Vagina (tissue), 2 donors: Measurements from ENCODE around the gene DAZAP1. TPM values are rescaled to one million over a fixed set of nuclear protein-coding genes. Genes with fewer than 3 reads are reported as not detected.

Experiments used
- DNase-seq, 2 donors: peaks; one replicate each; pipeline ENCODE4 v3.0.0-alpha.2; 2017; ENCODE audit errors: extremely low spot score in 2 of 2
- H3K27ac ChIP-seq: fragments of 200-600 bp; sonication (generic); one replicate; pipeline ENCODE4 v1.5.1; 2019
- H3K27me3 ChIP-seq: fragments of 200-600 bp; sonication (generic); one replicate; pipeline ENCODE4 v1.5.1; 2019
- H3K36me3 ChIP-seq, 2 donors: fragments of 200-600 bp; sonication (generic); one replicate each; pipeline ENCODE4 v1.5.1; 2017 to 2019
- H3K4me1 ChIP-seq: fragments of 200-600 bp; sonication (generic); one replicate; pipeline ENCODE4 v1.5.1; 2019
- H3K4me3 ChIP-seq, 2 donors: fragments of 200-600 bp; sonication (generic); 1 replicate in 1 of 2; 2 replicates in 1 of 2; pipeline ENCODE4 v1.5.1; 2016 to 2019
- H3K9me3 ChIP-seq: fragments of 200-600 bp; sonication (generic); one replicate; pipeline ENCODE4 v1.5.1; 2019
- POLR2A ChIP-seq, 2 donors: fragments of 450-650 bp; IDR thresholded peaks; one replicate each; pipeline ENCODE4 v1.6.1; 2017; ENCODE audit warnings: antibody characterized with exemption in 2 of 2, mild to moderate bottlenecking in 2 of 2, moderate library complexity in 2 of 2
- POLR2AphosphoS5 ChIP-seq, 2 donors: sonication (generic); formaldehyde crosslinking; IDR thresholded peaks; one replicate each; pipeline ENCODE4 v1.9.0; 2017; ENCODE audit warnings: antibody characterized with exemption in 2 of 2, mild to moderate bottlenecking in 2 of 2, low read depth in 1 of 2; ENCODE audit not compliant: insufficient read depth in 1 of 2
- intact Hi-C: fragments of 100-400 bp; cut with DNase I; formaldehyde crosslinking; loops from one replicate; pipeline ENCODE4 v1.15.1; 2023
- total RNA-seq: library from RNA; depleted of rRNA; stranded (reverse); fragments of >200 nt; gene quantifications from one replicate; pipeline ENCODE4 v1.2.3, GENCODE V29; 2016
- TF ChIP-seq, protein P1 (sequence below), 3 experiments: fragments of 450-650 bp in 2 of 3; fragments of 200-600 bp in 1 of 3; sonication (generic) in 1 of 3; IDR thresholded peaks; one replicate each; pipeline ENCODE4 v1.5.1; 2017 to 2019; ENCODE audit warnings: antibody characterized with exemption in 3 of 3, mild to moderate bottlenecking in 2 of 3, moderate library complexity in 2 of 3

Gene DAZAP1
- total RNA-seq, 1 donor from 2014 or later: 29.7 TPM

DNA sequence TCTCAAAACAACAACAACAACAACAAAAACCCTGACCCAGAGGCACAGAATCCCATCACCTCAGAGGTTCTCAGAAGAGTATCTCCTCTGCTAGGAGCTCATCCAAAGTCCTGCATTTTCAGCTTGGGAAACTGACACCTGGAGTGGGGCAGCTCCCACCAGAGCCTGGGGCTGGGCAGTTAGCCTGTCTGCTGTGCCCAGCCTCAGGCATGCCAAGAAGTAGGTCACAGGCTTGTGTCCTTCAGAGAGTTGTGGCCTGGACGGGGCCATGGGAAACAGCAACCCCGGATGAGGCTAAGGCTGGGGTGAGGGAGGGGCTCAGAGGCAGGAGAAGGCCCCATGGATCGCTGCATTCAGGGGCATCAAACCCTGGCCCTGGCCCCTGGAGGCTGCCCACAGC, 21.6 kb upstream of the DAZAP1 start:
- H3K4me1 ChIP-seq: peaks cover 40% of the 10 kb centered on the region

DNA sequence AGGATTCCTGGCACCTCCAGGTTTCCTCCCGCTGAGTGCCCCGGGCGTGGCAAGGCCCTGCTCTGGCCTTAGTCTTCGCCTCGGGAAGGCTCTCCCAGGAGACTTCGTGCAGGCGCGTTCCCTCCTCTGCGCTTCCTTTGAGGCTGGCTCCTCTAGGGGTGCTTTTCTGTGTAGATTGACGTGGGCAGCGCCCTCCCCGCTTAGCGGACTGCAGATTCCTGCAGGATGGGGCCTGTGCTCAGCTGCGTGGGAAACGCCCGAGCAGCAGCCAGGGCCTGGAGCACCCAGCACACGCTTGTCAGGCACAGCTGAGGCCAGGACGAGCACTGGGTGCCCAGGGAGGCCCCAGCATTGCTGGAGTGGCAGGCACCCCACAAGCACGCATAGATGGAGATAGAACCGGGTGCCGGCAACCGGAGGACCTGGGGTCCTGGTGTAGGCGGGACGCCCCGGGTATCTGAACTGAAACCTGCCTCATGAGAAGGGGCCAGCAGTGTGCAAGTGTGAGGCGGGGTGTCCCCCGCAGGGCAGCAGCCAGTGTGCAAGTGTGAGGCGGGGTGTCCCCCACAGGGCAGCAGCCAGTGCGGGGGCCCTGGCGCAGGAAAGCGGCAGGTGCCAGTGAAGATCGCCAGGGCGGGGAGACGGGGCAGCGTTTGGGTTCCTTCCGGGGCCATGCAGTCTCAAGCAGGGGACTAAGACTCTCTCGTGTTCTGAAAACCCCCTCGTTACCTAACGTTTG, 20.3 kb upstream of the DAZAP1 start:
- no peak for TF ChIP-seq POLR2A (IDR thresholded peaks at IDR 0.05)
- TF ChIP-seq, protein P1, sequence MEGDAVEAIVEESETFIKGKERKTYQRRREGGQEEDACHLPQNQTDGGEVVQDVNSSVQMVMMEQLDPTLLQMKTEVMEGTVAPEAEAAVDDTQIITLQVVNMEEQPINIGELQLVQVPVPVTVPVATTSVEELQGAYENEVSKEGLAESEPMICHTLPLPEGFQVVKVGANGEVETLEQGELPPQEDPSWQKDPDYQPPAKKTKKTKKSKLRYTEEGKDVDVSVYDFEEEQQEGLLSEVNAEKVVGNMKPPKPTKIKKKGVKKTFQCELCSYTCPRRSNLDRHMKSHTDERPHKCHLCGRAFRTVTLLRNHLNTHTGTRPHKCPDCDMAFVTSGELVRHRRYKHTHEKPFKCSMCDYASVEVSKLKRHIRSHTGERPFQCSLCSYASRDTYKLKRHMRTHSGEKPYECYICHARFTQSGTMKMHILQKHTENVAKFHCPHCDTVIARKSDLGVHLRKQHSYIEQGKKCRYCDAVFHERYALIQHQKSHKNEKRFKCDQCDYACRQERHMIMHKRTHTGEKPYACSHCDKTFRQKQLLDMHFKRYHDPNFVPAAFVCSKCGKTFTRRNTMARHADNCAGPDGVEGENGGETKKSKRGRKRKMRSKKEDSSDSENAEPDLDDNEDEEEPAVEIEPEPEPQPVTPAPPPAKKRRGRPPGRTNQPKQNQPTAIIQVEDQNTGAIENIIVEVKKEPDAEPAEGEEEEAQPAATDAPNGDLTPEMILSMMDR (IDR thresholded peaks at IDR 0.05): no peak
- TF ChIP-seq POLR2AphosphoS5 (IDR thresholded peaks at IDR 0.05; ENCODE audit: insufficient read depth in 1 of 2, low read depth in 1 of 2): no peak

More for the DNA sequence above, 21.6 kb upstream of the DAZAP1 start:
- peaks cover 0 to 20% of the 10 kb centered on the region in 2 donors for H3K36me3 ChIP-seq
- TF ChIP-seq, protein P1 (IDR thresholded peaks at IDR 0.05): no peak
- no peak for TF ChIP-seq POLR2A (IDR thresholded peaks at IDR 0.05)
- no peak for TF ChIP-seq POLR2AphosphoS5 (IDR thresholded peaks at IDR 0.05; ENCODE audit: insufficient read depth in 1 of 2, low read depth in 1 of 2)
- no peak overlapping the region for H3K27ac ChIP-seq
- DNase-seq: no peak
- no peaks in the 10 kb centered on the region for H3K9me3 ChIP-seq
- H3K4me3 ChIP-seq: no peak overlapping the region
- no peaks in the 10 kb centered on the region for H3K27me3 ChIP-seq
- intact Hi-C loops: loop anchor here (10.0 kb wide), 1 partner anchor 111 kb away; the partner anchor contains the start of gene FAM174C

DNA sequence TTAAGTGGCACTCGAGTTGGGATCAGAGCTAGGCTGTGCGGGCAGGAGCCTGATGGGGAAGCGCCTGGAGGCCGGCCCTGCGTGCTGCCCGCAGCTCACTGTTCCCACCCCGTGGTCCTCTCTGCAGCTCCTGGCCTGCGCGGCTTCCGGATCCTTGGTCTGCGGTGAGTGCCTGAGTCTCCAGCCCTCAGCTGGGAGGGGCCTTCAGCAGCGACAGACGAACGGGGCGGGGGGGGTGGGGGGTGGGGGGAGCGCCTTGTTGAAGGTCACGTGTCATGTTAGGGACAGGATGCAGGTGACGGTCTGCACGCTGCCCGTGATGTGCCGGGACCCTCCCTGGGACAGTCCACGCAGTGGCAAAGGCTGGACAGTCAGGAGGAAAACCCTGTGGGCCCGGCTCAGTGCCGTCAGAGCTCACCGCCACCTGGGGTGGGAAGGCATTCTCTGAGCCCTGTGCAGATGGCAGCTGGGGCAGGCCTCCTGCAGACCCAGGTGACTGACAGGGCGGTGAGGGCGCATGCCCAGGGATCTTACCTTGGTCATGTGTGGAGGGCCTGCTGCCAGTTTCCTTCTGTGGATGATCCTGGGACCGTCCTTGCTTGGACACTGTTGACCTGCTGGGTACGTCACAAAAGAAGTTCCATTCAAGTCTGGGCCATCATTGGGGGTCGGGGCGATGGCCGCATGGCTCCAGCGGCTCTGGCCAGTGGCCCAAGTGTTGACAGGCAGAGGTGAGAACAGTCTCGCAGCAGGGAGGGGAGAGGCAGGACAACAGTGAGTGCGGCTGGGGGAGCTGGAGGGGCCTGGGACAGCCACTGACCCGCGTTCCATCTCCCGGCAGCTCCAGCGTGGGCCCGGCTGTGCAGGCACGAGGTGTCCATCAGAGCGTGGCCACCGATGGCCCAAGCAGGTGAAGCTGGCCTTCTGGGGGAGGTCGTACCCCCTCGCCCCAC, 19.4 kb upstream of the DAZAP1 start:
- Histone ChIP-seq H3K27me3 (no peaks in the 10 kb centered on the region), H3K4me3 (no peak overlapping the region), H3K9me3 (no peaks in the 10 kb centered on the region), H3K27ac (no peak overlapping the region), H3K36me3 (peaks cover 0 to 40% of the 10 kb centered on the region in 2 donors), H3K4me1 (peaks cover 38% of the 10 kb centered on the region)
- no peak for DNase-seq
- intact Hi-C loops: loop anchor here (10.0 kb wide), 1 partner anchor 113 kb away; the partner anchor contains the start of gene FAM174C
- TF ChIP-seq POLR2AphosphoS5 (IDR thresholded peaks at IDR 0.05; ENCODE audit: insufficient read depth in 1 of 2, low read depth in 1 of 2) (no peak), POLR2A (IDR thresholded peaks at IDR 0.05) (no peak)
- TF ChIP-seq, protein P1 (IDR thresholded peaks at IDR 0.05): no peak

More for the DNA sequence above, 20.3 kb upstream of the DAZAP1 start:
- peaks cover 40% of the 10 kb centered on the region for H3K4me1 ChIP-seq
- H3K27ac ChIP-seq: no peak overlapping the region
- H3K4me3 ChIP-seq: no peak overlapping the region
- no peak for DNase-seq
- H3K27me3 ChIP-seq: no peaks in the 10 kb centered on the region
- peaks cover 0 to 32% of the 10 kb centered on the region in 2 donors for H3K36me3 ChIP-seq
- no peaks in the 10 kb centered on the region for H3K9me3 ChIP-seq
- intact Hi-C loops: loop anchor here (10.0 kb wide), 1 partner anchor 112 kb away; the partner anchor contains the start of gene FAM174C

DNA sequence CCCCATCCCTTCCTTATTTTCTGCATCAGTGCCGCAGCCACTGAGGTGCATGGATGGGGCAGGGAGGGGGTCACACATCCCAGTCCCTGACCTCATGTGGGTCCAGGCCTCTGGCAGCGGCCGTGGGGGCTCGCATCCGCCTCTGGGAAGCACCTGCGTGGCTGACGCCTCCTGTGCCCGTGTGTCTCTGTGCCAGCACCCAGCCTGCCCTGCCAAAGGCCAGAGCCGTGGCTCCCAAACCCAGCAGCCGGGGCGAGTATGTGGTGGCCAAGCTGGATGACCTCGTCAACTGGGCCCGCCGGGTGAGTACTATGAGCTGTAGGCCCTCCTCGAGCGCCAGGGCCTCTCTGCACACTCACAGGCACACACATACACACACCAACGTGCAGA, 18.8 kb upstream of the DAZAP1 start:
- intact Hi-C loops: loop anchor here (10.0 kb wide), 1 partner anchor 114 kb away; the partner anchor contains the start of gene FAM174C
- no peaks in the 10 kb centered on the region for H3K27me3 ChIP-seq
- no peak overlapping the region for H3K27ac ChIP-seq
- H3K4me1 ChIP-seq: peaks cover 36% of the 10 kb centered on the region
- no peak for DNase-seq
- H3K4me3 ChIP-seq: no peak overlapping the region
- TF ChIP-seq, protein P1 (IDR thresholded peaks at IDR 0.05): no peak
- TF ChIP-seq POLR2AphosphoS5 (IDR thresholded peaks at IDR 0.05; ENCODE audit: insufficient read depth in 1 of 2, low read depth in 1 of 2) (no peak), POLR2A (IDR thresholded peaks at IDR 0.05) (no peak)
- peaks cover 0 to 40% of the 10 kb centered on the region in 2 donors for H3K36me3 ChIP-seq
- no peaks in the 10 kb centered on the region for H3K9me3 ChIP-seq
